Measurements from ENCODE around the gene HSPB8.
A peak's percentile ranks its signal among the peaks of the same experiment; 100 is the strongest.

Gene HSPB8

GRCh38 chr12:119183942-119184695 is 5.4 kb downstream of the HSPB8 start:
- H3K27me3 ChIP-seq (ENCODE audit: insufficient read depth, low read length) = peaks cover 4% of the 10 kb centered on the region; the same call in 1 of the 2 replicates
- no peak overlapping the region for H3K9ac ChIP-seq (ENCODE audit: low read depth, low read length)
- no peak overlapping the region for H3K4me3 ChIP-seq (ENCODE audit: low read length)
- no peaks in the 10 kb centered on the region for H3K36me3 ChIP-seq (ENCODE audit: insufficient read depth, low read depth, low read length)
- H3K9me3 ChIP-seq (ENCODE audit: insufficient read depth, low read depth, low read length) = no peaks in the 10 kb centered on the region
- H3K27ac ChIP-seq (ENCODE audit: low read length) = no peak overlapping the region
- H3K4me1 ChIP-seq (ENCODE audit: insufficient read depth, low read length) = peaks cover 23% of the 10 kb centered on the region; the same call in 1 of the 2 replicates

- H3K27ac ChIP-seq (ENCODE audit: low read length) = no peak overlapping the region
- no peak overlapping the region for H3K9ac ChIP-seq (ENCODE audit: low read depth, low read length)
- H3K9me3 ChIP-seq (ENCODE audit: insufficient read depth, low read depth, low read length) = no peaks in the 10 kb centered on the region
- H3K4me1 ChIP-seq (ENCODE audit: insufficient read depth, low read length) = no peaks in the 10 kb centered on the region
- H3K4me3 ChIP-seq (ENCODE audit: low read length) = no peak overlapping the region
- H3K27me3 ChIP-seq (ENCODE audit: insufficient read depth, low read length) = no peaks in the 10 kb centered on the region
- no peaks in the 10 kb centered on the region for H3K36me3 ChIP-seq (ENCODE audit: insufficient read depth, low read depth, low read length)
These were observed 16.5 kb downstream of the HSPB8 start for GRCh38 chr12:119195256-119195655.

- Histone ChIP-seq H3K9ac (ENCODE audit: low read depth, low read length) (no peak overlapping the region), H3K4me3 (ENCODE audit: low read length) (no peak overlapping the region), H3K36me3 (ENCODE audit: insufficient read depth, low read depth, low read length) (no peaks in the 10 kb centered on the region), H3K27me3 (ENCODE audit: insufficient read depth, low read length) (no peaks in the 10 kb centered on the region), H3K27ac (ENCODE audit: low read length) (no peak overlapping the region), H3K4me1 (ENCODE audit: insufficient read depth, low read length) (peaks cover 15% of the 10 kb centered on the region; the same call in 1 of the 2 replicates), H3K9me3 (ENCODE audit: insufficient read depth, low read depth, low read length) (no peaks in the 10 kb centered on the region)
These were observed 19.7 kb downstream of the HSPB8 start for GRCh38 chr12:119198440-119198839.

- Histone ChIP-seq H3K36me3 (ENCODE audit: insufficient read depth, low read depth, low read length) (no peaks in the 10 kb centered on the region), H3K9ac (ENCODE audit: low read depth, low read length) (no peak overlapping the region), H3K4me3 (ENCODE audit: low read length) (no peak overlapping the region), H3K9me3 (ENCODE audit: insufficient read depth, low read depth, low read length) (no peaks in the 10 kb centered on the region), H3K4me1 (ENCODE audit: insufficient read depth, low read length) (peaks cover 17% of the 10 kb centered on the region; the same call in 1 of the 2 replicates), H3K27ac (ENCODE audit: low read length) (no peak overlapping the region), H3K27me3 (ENCODE audit: insufficient read depth, low read length) (no peaks in the 10 kb centered on the region)
These were observed 21.9 kb downstream of the HSPB8 start for GRCh38 chr12:119200601-119201000.

GRCh38 chr12:119201789-119202543 is 23.2 kb downstream of the HSPB8 start:
- Histone ChIP-seq H3K9ac (ENCODE audit: low read depth, low read length) (no peak overlapping the region; the same call in 1 of the 2 replicates), H3K4me3 (ENCODE audit: low read length) (peak overlapping the region; percentile 11; the same call in 1 of the 2 replicates), H3K36me3 (ENCODE audit: insufficient read depth, low read depth, low read length) (no peaks in the 10 kb centered on the region), H3K4me1 (ENCODE audit: insufficient read depth, low read length) (peaks cover 25% of the 10 kb centered on the region; the same call in 1 of the 2 replicates), H3K9me3 (ENCODE audit: insufficient read depth, low read depth, low read length) (no peaks in the 10 kb centered on the region), H3K27me3 (ENCODE audit: insufficient read depth, low read length) (no peaks in the 10 kb centered on the region), H3K27ac (ENCODE audit: low read length) (peak overlapping the region; percentile 35)

GRCh38 chr12:119202544-119202943 is 23.8 kb downstream of the HSPB8 start:
- peak overlapping the region; percentile 35 for H3K27ac ChIP-seq (ENCODE audit: low read length)
- H3K9ac ChIP-seq (ENCODE audit: low read depth, low read length) = no peak overlapping the region; the same call in 1 of the 2 replicates

GRCh38 chr12:119204131-119204530 is 25.4 kb downstream of the HSPB8 start:
- Histone ChIP-seq H3K9ac (ENCODE audit: low read depth, low read length) (peak overlapping the region; percentile 9; the same call in 1 of the 2 replicates), H3K4me3 (ENCODE audit: low read length) (no peak overlapping the region), H3K36me3 (ENCODE audit: insufficient read depth, low read depth, low read length) (no peaks in the 10 kb centered on the region), H3K27me3 (ENCODE audit: insufficient read depth, low read length) (no peaks in the 10 kb centered on the region), H3K27ac (ENCODE audit: low read length) (no peak overlapping the region), H3K4me1 (ENCODE audit: insufficient read depth, low read length) (peaks cover 25% of the 10 kb centered on the region; the same call in 1 of the 2 replicates), H3K9me3 (ENCODE audit: insufficient read depth, low read depth, low read length) (no peaks in the 10 kb centered on the region)

More at GRCh38 chr12:119202544-119202943, 23.8 kb downstream of the HSPB8 start:
- peak overlapping the region; percentile 11; the same call in 1 of the 2 replicates for H3K4me3 ChIP-seq (ENCODE audit: low read length)
- H3K9me3 ChIP-seq (ENCODE audit: insufficient read depth, low read depth, low read length) = no peaks in the 10 kb centered on the region
- H3K27me3 ChIP-seq (ENCODE audit: insufficient read depth, low read length) = no peaks in the 10 kb centered on the region
- no peaks in the 10 kb centered on the region for H3K36me3 ChIP-seq (ENCODE audit: insufficient read depth, low read depth, low read length)
- H3K4me1 ChIP-seq (ENCODE audit: insufficient read depth, low read length) = peaks cover 25% of the 10 kb centered on the region; the same call in 1 of the 2 replicates

- no peak overlapping the region for H3K4me3 ChIP-seq (ENCODE audit: low read length)
- H3K27me3 ChIP-seq (ENCODE audit: insufficient read depth, low read length) = no peaks in the 10 kb centered on the region
- H3K9ac ChIP-seq (ENCODE audit: low read depth, low read length) = no peak overlapping the region
These were observed 26.0 kb downstream of the HSPB8 start for GRCh38 chr12:119204671-119205285.

GRCh38 chr12:119206348-119207062 is 27.8 kb downstream of the HSPB8 start:
- no peaks in the 10 kb centered on the region for H3K36me3 ChIP-seq (ENCODE audit: insufficient read depth, low read depth, low read length)
- H3K27me3 ChIP-seq (ENCODE audit: insufficient read depth, low read length) = no peaks in the 10 kb centered on the region
- H3K9ac ChIP-seq (ENCODE audit: low read depth, low read length) = peak overlapping the region; percentile 32; the same call in 1 of the 2 replicates
- no peaks in the 10 kb centered on the region for H3K9me3 ChIP-seq (ENCODE audit: insufficient read depth, low read depth, low read length)
- H3K27ac ChIP-seq (ENCODE audit: low read length) = no peak overlapping the region
- H3K4me1 ChIP-seq (ENCODE audit: insufficient read depth, low read length) = peaks cover 21% of the 10 kb centered on the region; the same call in 1 of the 2 replicates
- H3K4me3 ChIP-seq (ENCODE audit: low read length) = no peak overlapping the region

More at GRCh38 chr12:119204671-119205285, 26.0 kb downstream of the HSPB8 start:
- H3K4me1 ChIP-seq (ENCODE audit: insufficient read depth, low read length) = peaks cover 25% of the 10 kb centered on the region; the same call in 1 of the 2 replicates
- H3K9me3 ChIP-seq (ENCODE audit: insufficient read depth, low read depth, low read length) = no peaks in the 10 kb centered on the region
- no peaks in the 10 kb centered on the region for H3K36me3 ChIP-seq (ENCODE audit: insufficient read depth, low read depth, low read length)
- H3K27ac ChIP-seq (ENCODE audit: low read length) = no peak overlapping the region

- Histone ChIP-seq H3K27me3 (ENCODE audit: insufficient read depth, low read length) (no peaks in the 10 kb centered on the region), H3K4me1 (ENCODE audit: insufficient read depth, low read length) (peaks cover 15% of the 10 kb centered on the region; the same call in 1 of the 2 replicates), H3K9me3 (ENCODE audit: insufficient read depth, low read depth, low read length) (no peaks in the 10 kb centered on the region), H3K36me3 (ENCODE audit: insufficient read depth, low read depth, low read length) (no peaks in the 10 kb centered on the region), H3K9ac (ENCODE audit: low read depth, low read length) (no peak overlapping the region), H3K27ac (ENCODE audit: low read length) (no peak overlapping the region), H3K4me3 (ENCODE audit: low read length) (no peak overlapping the region)
These were observed 28.4 kb downstream of the HSPB8 start for GRCh38 chr12:119207063-119207560.

All from iPS-20b (cell line).